Glutamatergic neuron (in vitro differentiated cells): ENCODE data around the gene MAPK7. TPM values are rescaled to one million over a fixed set of nuclear protein-coding genes. Genes with fewer than 3 reads are reported as not detected.

ENCODE experiments used
- DNase-seq: peaks from one replicate; pipeline ENCODE4 v3.0.0; 2022
- H3K27ac Mint-ChIP-seq: one replicate; pipeline ENCODE4 v1.8.0; 2020; ENCODE audit warnings: mild to moderate bottlenecking, mixed read lengths, inconsistent platforms; ENCODE audit not compliant: unreplicated experiment
- H3K27me3 Mint-ChIP-seq: one replicate; pipeline ENCODE4 v1.8.0; 2020; ENCODE audit warnings: mild to moderate bottlenecking, moderate library complexity, mixed read lengths, inconsistent platforms; ENCODE audit not compliant: unreplicated experiment
- H3K36me3 Mint-ChIP-seq: one replicate; pipeline ENCODE4 v1.8.0; 2020; ENCODE audit warnings: mild to moderate bottlenecking, mixed read lengths, inconsistent platforms; ENCODE audit not compliant: unreplicated experiment
- H3K4me1 Mint-ChIP-seq: one replicate; pipeline ENCODE4 v1.8.0; 2020; ENCODE audit warnings: mild to moderate bottlenecking, low read depth, mixed read lengths, inconsistent platforms; ENCODE audit not compliant: unreplicated experiment
- H3K4me3 Mint-ChIP-seq: one replicate; pipeline ENCODE4 v1.8.0; 2020; ENCODE audit warnings: mild to moderate bottlenecking, mixed read lengths, inconsistent platforms; ENCODE audit not compliant: unreplicated experiment
- H3K9me3 Mint-ChIP-seq: one replicate; pipeline ENCODE4 v1.8.0; 2020; ENCODE audit warnings: mild to moderate bottlenecking, moderate library complexity, mixed read lengths, inconsistent platforms; ENCODE audit not compliant: unreplicated experiment
- CTCF ChIP-seq: fragments of 200-600 bp; sonication (generic); IDR thresholded peaks from one replicate; pipeline ENCODE4 v1.5.0; 2021; ENCODE audit not compliant: partially characterized antibody, unreplicated experiment
- total RNA-seq: library from RNA; stranded (reverse); fragmentation: NEBNext Ultra II Directional; extraction: Animal tissue kit (Norgen Biotek cat#: 25700); gene quantifications from one replicate; pipeline ENCODE4 v1.2.1, GENCODE V29; 2021; ENCODE audit not compliant: unreplicated experiment

Gene MAPK7
- total RNA-seq, 1 donor from 2014 or later: 70.6 TPM

GRCh38 chr17:19345486-19346350, 32.6 kb upstream of the MAPK7 start:
- no peak for TF ChIP-seq CTCF
- H3K36me3 Mint-ChIP-seq: no peaks in the 10 kb centered on the region
- no peak for DNase-seq
- H3K27ac Mint-ChIP-seq: no peak overlapping the region
- peaks cover 7% of the 10 kb centered on the region for H3K27me3 Mint-ChIP-seq
- H3K9me3 Mint-ChIP-seq: peaks cover 3% of the 10 kb centered on the region
- H3K4me3 Mint-ChIP-seq: no peak overlapping the region
- H3K4me1 Mint-ChIP-seq: peaks cover 15% of the 10 kb centered on the region

GRCh38 chr17:19346351-19347255, 31.7 kb upstream of the MAPK7 start:
- Mint-ChIP-seq H3K27me3 (peaks cover 3% of the 10 kb centered on the region), H3K36me3 (no peaks in the 10 kb centered on the region), H3K4me3 (peak overlapping the region; percentile 0), H3K9me3 (no peaks in the 10 kb centered on the region), H3K4me1 (peaks cover 13% of the 10 kb centered on the region), H3K27ac (peak overlapping the region; percentile 44)
- no peak for TF ChIP-seq CTCF
- DNase-seq: no peak

- Mint-ChIP-seq H3K9me3 (no peaks in the 10 kb centered on the region), H3K36me3 (no peaks in the 10 kb centered on the region), H3K27ac (no peak overlapping the region), H3K4me3 (no peak overlapping the region), H3K27me3 (peaks cover 6% of the 10 kb centered on the region), H3K4me1 (peaks cover 7% of the 10 kb centered on the region)
- DNase-seq: no peak
- no peak for TF ChIP-seq CTCF
Measured at GRCh38 chr17:19347323-19348080, 30.8 kb upstream of the MAPK7 start.

GRCh38 chr17:19348081-19348650, 30.1 kb upstream of the MAPK7 start:
- no peak for DNase-seq
- Mint-ChIP-seq H3K27ac (no peak overlapping the region), H3K36me3 (no peaks in the 10 kb centered on the region), H3K4me3 (no peak overlapping the region), H3K4me1 (peaks cover 7% of the 10 kb centered on the region), H3K27me3 (peaks cover 6% of the 10 kb centered on the region), H3K9me3 (no peaks in the 10 kb centered on the region)
- no peak for TF ChIP-seq CTCF
